Naive thymus-derived CD4-positive, alpha-beta T cell (primary cell): ENCODE measurements around the gene NANOS2. TPM values are rescaled to one million over a fixed set of nuclear protein-coding genes. Genes with fewer than 3 reads are reported as not detected.
A peak's percentile ranks its signal among the peaks of the same experiment; 100 is the strongest.

ENCODE experiments used
- ATAC-seq: fragments of 150-1000 bp; cut with Tn5 transposase; 2 replicates; pipeline ENCODE4 v1.10.0; 2021; ENCODE audit warnings: mild to moderate bottlenecking, moderate library complexity
- CTCF ChIA-PET: fragments of 350-600 bp; sonication (Branson Sonifier 250); formaldehyde crosslinking; loops from one replicate; lab custom pipeline; 2021; ENCODE audit warnings: antibody characterized with exemption; lab: Charles Lee
- POLR2A ChIA-PET: fragments of 350-600 bp; sonication (Branson Sonifier 250); formaldehyde crosslinking; loops from one replicate; lab custom pipeline; 2021; ENCODE audit warnings: antibody characterized with exemption, inconsistent platforms; lab: Charles Lee
- DNase-seq, 9 donors: peaks; one replicate each; pipeline versions ENCODE4 v3.0.0 to v3.0.0-alpha.2; 2020 to 2022; ENCODE audit warnings: mixed read lengths in 1 of 9
- H3K27ac ChIP-seq: one replicate; pipeline ENCODE4 v1.7.0; 2013; ENCODE audit warnings: mild to moderate bottlenecking, low read depth, low read length, moderate library complexity
- H3K27me3 ChIP-seq, 2 donors: one replicate each; pipeline ENCODE4 v1.7.0; 2013; ENCODE audit warnings: low read length in 2 of 2, mild to moderate bottlenecking in 2 of 2, moderate library complexity in 2 of 2; ENCODE audit not compliant: control insufficient read depth in 2 of 2, insufficient read depth in 2 of 2
- H3K36me3 ChIP-seq, 3 experiments: 1 replicate in 2 of 3; 2 replicates in 1 of 3; pipeline ENCODE4 v1.7.0; 2013; ENCODE audit warnings: low read length in 3 of 3, mild to moderate bottlenecking in 3 of 3, moderate library complexity in 1 of 3; ENCODE audit not compliant: insufficient read depth in 3 of 3, control insufficient read depth in 2 of 3
- H3K4me1 ChIP-seq, 2 donors: one replicate each; pipeline ENCODE4 v1.7.0; 2013; ENCODE audit warnings: low read length in 2 of 2, mild to moderate bottlenecking in 2 of 2, moderate library complexity in 1 of 2; ENCODE audit not compliant: control insufficient read depth in 2 of 2, insufficient read depth in 2 of 2
- H3K4me3 ChIP-seq: 2 replicates; pipeline ENCODE4 v1.7.0; 2013; ENCODE audit warnings: mild to moderate bottlenecking, low read length
- H3K9me3 ChIP-seq, 3 experiments: 1 replicate in 2 of 3; 2 replicates in 1 of 3; pipeline ENCODE4 v1.7.0; 2013; ENCODE audit warnings: low read length in 3 of 3; ENCODE audit not compliant: control insufficient read depth in 2 of 3
- H3K27ac Mint-ChIP-seq, 9 donors: one replicate each; pipeline ENCODE4 v1.8.0; 2020 to 2022; ENCODE audit warnings: mixed read lengths in 9 of 9, mild to moderate bottlenecking in 8 of 9, moderate library complexity in 5 of 9, inconsistent platforms in 2 of 9
- H3K27me3 Mint-ChIP-seq, 5 donors: one replicate each; pipeline ENCODE4 v1.8.0; 2021 to 2022; ENCODE audit warnings: mixed read lengths in 5 of 5, mild to moderate bottlenecking in 1 of 5
- H3K36me3 Mint-ChIP-seq, 5 donors: one replicate each; pipeline ENCODE4 v1.8.0; 2020 to 2022; ENCODE audit warnings: mixed read lengths in 5 of 5, mild to moderate bottlenecking in 3 of 5, inconsistent platforms in 1 of 5
- H3K4me1 Mint-ChIP-seq, 7 donors: one replicate each; pipeline ENCODE4 v1.8.0; 2020 to 2022; ENCODE audit warnings: mixed read lengths in 7 of 7, mild to moderate bottlenecking in 3 of 7, inconsistent platforms in 1 of 7
- H3K4me3 Mint-ChIP-seq, 10 donors: one replicate each; pipeline ENCODE4 v1.8.0; 2020 to 2022; ENCODE audit warnings: mild to moderate bottlenecking in 10 of 10, mixed read lengths in 10 of 10, moderate library complexity in 6 of 10, inconsistent platforms in 2 of 10
- H3K9me3 Mint-ChIP-seq, 11 donors: one replicate each; pipeline ENCODE4 v1.8.0; 2020 to 2022; ENCODE audit warnings: mixed read lengths in 11 of 11, mild to moderate bottlenecking in 4 of 11, inconsistent platforms in 1 of 11, moderate library complexity in 1 of 11
- intact Hi-C, 2 donors: fragments of 100-400 bp; cut with micrococcal nuclease; formaldehyde crosslinking; loops; one replicate each; pipeline ENCODE4 v1.15.1; 2023
- polyA plus RNA-seq, 2 donors: library from polyadenylated mRNA; unstranded; fragments of 300-500 nt; fragmentation: Illumina TruSeq; gene quantifications; one replicate each; pipeline ENCODE4 v1.2.3, GENCODE V29; 2021
- total RNA-seq, 6 experiments: library from RNA in 5 of 6; stranded (reverse) in 5 of 6; gene quantifications; 1 replicate in 5 of 6; 2 replicates in 1 of 6; pipeline ENCODE4 v1.2.3 and lab custom pipeline; 2021 to 2026

NANOS2 gene
- total and polyA plus RNA-seq, 7 experiments from 2014 or later, result not detected

- Histone ChIP-seq H3K36me3 (peaks cover 0 to 4% (median 0%) of the 10 kb centered on the region in 3 experiments), H3K4me3 (no peak overlapping the region), H3K9me3 (no peaks in the 10 kb centered on the region), H3K27me3 (peaks cover 0 to 4% of the 10 kb centered on the region in 2 donors), H3K27ac (no peak overlapping the region), H3K4me1 (peaks cover 12 to 15% of the 10 kb centered on the region in 2 donors)
- CTCF ChIA-PET, result no interaction called here
- POLR2A ChIA-PET, result interaction anchor here (0.6 to 1.5 kb wide), 2 partner anchors 35 to 914 kb away, joined by 3 to 6 read pairs; no protein-coding TSS in a partner anchor
- ATAC-seq (no peak), DNase-seq (no peak)
- intact Hi-C loops, result loop anchor here in 1 of 2 donors (10.0 kb wide), 1 partner anchor 989 kb away; the partner anchor contains the start of gene AP2S1
- peak overlapping the region in 5 of 10 donors; percentile 29 to 98 (median 39) for H3K4me3 Mint-ChIP-seq
- peak overlapping the region in 1 of 9 donors; percentile 21 for H3K27ac Mint-ChIP-seq
- peaks cover 0 to 1% (median 0%) of the 10 kb centered on the region in 5 donors for H3K36me3 Mint-ChIP-seq
- peaks cover 6 to 42% (median 21%) of the 10 kb centered on the region in 5 donors for H3K27me3 Mint-ChIP-seq
- peaks cover 19 to 31% (median 25%) of the 10 kb centered on the region in 7 donors for H3K4me1 Mint-ChIP-seq
- H3K9me3 Mint-ChIP-seq, result no peaks in the 10 kb centered on the region
Observed at GRCh38 chr19:45865269-45865948, 49.2 kb downstream of the NANOS2 start.

GRCh38 chr19:45864629-45865082, 49.9 kb downstream of the NANOS2 start:
- no peak overlapping the region for H3K4me3 ChIP-seq
- no peak overlapping the region for H3K27ac ChIP-seq
- POLR2A ChIA-PET, result interaction anchor here (0.6 to 1.5 kb wide), 2 partner anchors 36 to 914 kb away, joined by 3 to 6 read pairs; no protein-coding TSS in a partner anchor
- peaks cover 12 to 15% of the 10 kb centered on the region in 2 donors for H3K4me1 ChIP-seq
- peak overlapping the region; percentile 34 to 98 (median 54) for H3K4me3 Mint-ChIP-seq
- no peaks in the 10 kb centered on the region for H3K9me3 ChIP-seq
- no peaks in the 10 kb centered on the region for H3K9me3 Mint-ChIP-seq
- peaks cover 0 to 4% of the 10 kb centered on the region in 2 donors for H3K27me3 ChIP-seq
- H3K36me3 ChIP-seq, result peaks cover 0 to 10% (median under 1%) of the 10 kb centered on the region in 3 experiments
- no peak for DNase-seq
- peaks cover 6 to 42% (median 21%) of the 10 kb centered on the region in 5 donors for H3K27me3 Mint-ChIP-seq
- H3K4me1 Mint-ChIP-seq, result peaks cover 19 to 31% (median 25%) of the 10 kb centered on the region in 7 donors
- CTCF ChIA-PET, result no interaction called here
- H3K27ac Mint-ChIP-seq, result no peak overlapping the region
- peaks cover 0 to 1% (median 0%) of the 10 kb centered on the region in 5 donors for H3K36me3 Mint-ChIP-seq
- intact Hi-C loops, result loop anchor here (5.0 to 10.0 kb wide), 6 partner anchors 47 to 1378 kb away; partner anchors contain the start of genes AP2S1 (in 1 of the 2), QPCTL (in 1 of the 2), RSPH6A (in 1 of the 2) and SNRPD2 (in 1 of the 2)
- no peak for ATAC-seq

- Histone ChIP-seq H3K9me3 (no peaks in the 10 kb centered on the region), H3K27me3 (peaks cover 0 to 4% of the 10 kb centered on the region in 2 donors), H3K36me3 (peaks cover 0 to 15% (median 3%) of the 10 kb centered on the region in 3 experiments), H3K4me1 (peaks cover 12 to 15% of the 10 kb centered on the region in 2 donors), H3K4me3 (peak within 1 kb of the TSS; percentile 95), H3K27ac (no peak within 1 kb of the TSS)
- intact Hi-C loops, result loop anchor here (1.0 to 10.0 kb wide), 20 partner anchors 22 to 1378 kb away; partner anchors contain the start of genes CCDC61 (in 2 of the 2), DMWD (in 2 of the 2), FBXO46 (in 2 of the 2) and IRF2BP1 (in 2 of the 2)
- peak within 1 kb of the TSS; percentile 84 to 99 (median 95) for H3K27ac Mint-ChIP-seq
- peaks cover 19 to 31% (median 26%) of the 10 kb centered on the region in 7 donors for H3K4me1 Mint-ChIP-seq
- peaks cover 0 to 3% (median 0%) of the 10 kb centered on the region in 11 donors for H3K9me3 Mint-ChIP-seq
- peaks cover 0 to 4% (median 0%) of the 10 kb centered on the region in 5 donors for H3K36me3 Mint-ChIP-seq
- POLR2A ChIA-PET, result interaction anchor here (0.6 to 1.5 kb wide), 8 partner anchors 22 to 850 kb away, joined by 3 to 6 read pairs (median 5); partner anchors contain the start of genes IRF2BP1 and MYPOP
- DNase-seq (peak; percentile 26 to 79 (median 43)), ATAC-seq (peak; percentile 23)
- H3K4me3 Mint-ChIP-seq, result peak within 1 kb of the TSS; percentile 90 to 100 (median 96)
- CTCF ChIA-PET, result interaction anchor here (0.6 to 2.2 kb wide), 8 partner anchors 18 to 95 kb away, joined by 3 to 8 read pairs (median 5); partner anchors contain the start of genes MYPOP and SIX5
- peaks cover 6 to 42% (median 21%) of the 10 kb centered on the region in 5 donors for H3K27me3 Mint-ChIP-seq
Observed at GRCh38 chr19:45863840-45864628, 50.5 kb downstream of the NANOS2 start, which contains the start of gene FOXA3. Gene FOXA3 (plus strand): TSS chr19:45864326. CDS start chr19:45864457, 131 bp downstream.

GRCh38 chr19:45863335-45863839, 51.2 kb downstream of the NANOS2 start:
- ChIA-PET POLR2A (interaction anchor here (0.5 to 1.3 kb wide), 8 partner anchors 23 to 851 kb away, joined by 3 to 6 read pairs (median 4); partner anchors contain the start of genes IRF2BP1 and MYPOP), CTCF (interaction anchor here (0.6 to 2.2 kb wide), 8 partner anchors 19 to 95 kb away, joined by 3 to 8 read pairs (median 6); partner anchors contain the start of genes IRF2BP1, MYPOP and SIX5)
- peaks cover 0 to 8% (median under 1%) of the 10 kb centered on the region in 5 donors for H3K36me3 Mint-ChIP-seq
- H3K27me3 ChIP-seq, result peaks cover 0 to 4% of the 10 kb centered on the region in 2 donors
- peaks cover 6 to 42% (median 21%) of the 10 kb centered on the region in 5 donors for H3K27me3 Mint-ChIP-seq
- DNase-seq (no peak), ATAC-seq (no peak)
- H3K36me3 ChIP-seq, result peaks cover 0 to 19% (median 3%) of the 10 kb centered on the region in 3 experiments
- peak overlapping the region; percentile 95 for H3K4me3 ChIP-seq
- no peaks in the 10 kb centered on the region for H3K9me3 ChIP-seq
- H3K4me3 Mint-ChIP-seq, result peak overlapping the region; percentile 90 to 100 (median 96)
- intact Hi-C loops, result loop anchor here (1.0 to 10.0 kb wide), 20 partner anchors 23 to 1379 kb away; partner anchors contain the start of genes CCDC61 (in 2 of the 2), DMWD (in 2 of the 2), FBXO46 (in 2 of the 2) and IRF2BP1 (in 2 of the 2)
- H3K27ac ChIP-seq, result no peak overlapping the region
- H3K27ac Mint-ChIP-seq, result peak overlapping the region; percentile 84 to 99 (median 95)
- peaks cover 0 to 3% (median 0%) of the 10 kb centered on the region in 11 donors for H3K9me3 Mint-ChIP-seq
- H3K4me1 ChIP-seq, result peaks cover 12 to 15% of the 10 kb centered on the region in 2 donors
- H3K4me1 Mint-ChIP-seq, result peaks cover 25 to 33% (median 31%) of the 10 kb centered on the region in 7 donors
